ENCODE measurements around the gene SMC6.
A peak's percentile ranks its signal among the peaks of the same experiment; 100 is the strongest.

The SMC6 gene, protein sequence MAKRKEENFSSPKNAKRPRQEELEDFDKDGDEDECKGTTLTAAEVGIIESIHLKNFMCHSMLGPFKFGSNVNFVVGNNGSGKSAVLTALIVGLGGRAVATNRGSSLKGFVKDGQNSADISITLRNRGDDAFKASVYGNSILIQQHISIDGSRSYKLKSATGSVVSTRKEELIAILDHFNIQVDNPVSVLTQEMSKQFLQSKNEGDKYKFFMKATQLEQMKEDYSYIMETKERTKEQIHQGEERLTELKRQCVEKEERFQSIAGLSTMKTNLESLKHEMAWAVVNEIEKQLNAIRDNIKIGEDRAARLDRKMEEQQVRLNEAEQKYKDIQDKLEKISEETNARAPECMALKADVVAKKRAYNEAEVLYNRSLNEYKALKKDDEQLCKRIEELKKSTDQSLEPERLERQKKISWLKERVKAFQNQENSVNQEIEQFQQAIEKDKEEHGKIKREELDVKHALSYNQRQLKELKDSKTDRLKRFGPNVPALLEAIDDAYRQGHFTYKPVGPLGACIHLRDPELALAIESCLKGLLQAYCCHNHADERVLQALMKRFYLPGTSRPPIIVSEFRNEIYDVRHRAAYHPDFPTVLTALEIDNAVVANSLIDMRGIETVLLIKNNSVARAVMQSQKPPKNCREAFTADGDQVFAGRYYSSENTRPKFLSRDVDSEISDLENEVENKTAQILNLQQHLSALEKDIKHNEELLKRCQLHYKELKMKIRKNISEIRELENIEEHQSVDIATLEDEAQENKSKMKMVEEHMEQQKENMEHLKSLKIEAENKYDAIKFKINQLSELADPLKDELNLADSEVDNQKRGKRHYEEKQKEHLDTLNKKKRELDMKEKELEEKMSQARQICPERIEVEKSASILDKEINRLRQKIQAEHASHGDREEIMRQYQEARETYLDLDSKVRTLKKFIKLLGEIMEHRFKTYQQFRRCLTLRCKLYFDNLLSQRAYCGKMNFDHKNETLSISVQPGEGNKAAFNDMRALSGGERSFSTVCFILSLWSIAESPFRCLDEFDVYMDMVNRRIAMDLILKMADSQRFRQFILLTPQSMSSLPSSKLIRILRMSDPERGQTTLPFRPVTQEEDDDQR

DNA sequence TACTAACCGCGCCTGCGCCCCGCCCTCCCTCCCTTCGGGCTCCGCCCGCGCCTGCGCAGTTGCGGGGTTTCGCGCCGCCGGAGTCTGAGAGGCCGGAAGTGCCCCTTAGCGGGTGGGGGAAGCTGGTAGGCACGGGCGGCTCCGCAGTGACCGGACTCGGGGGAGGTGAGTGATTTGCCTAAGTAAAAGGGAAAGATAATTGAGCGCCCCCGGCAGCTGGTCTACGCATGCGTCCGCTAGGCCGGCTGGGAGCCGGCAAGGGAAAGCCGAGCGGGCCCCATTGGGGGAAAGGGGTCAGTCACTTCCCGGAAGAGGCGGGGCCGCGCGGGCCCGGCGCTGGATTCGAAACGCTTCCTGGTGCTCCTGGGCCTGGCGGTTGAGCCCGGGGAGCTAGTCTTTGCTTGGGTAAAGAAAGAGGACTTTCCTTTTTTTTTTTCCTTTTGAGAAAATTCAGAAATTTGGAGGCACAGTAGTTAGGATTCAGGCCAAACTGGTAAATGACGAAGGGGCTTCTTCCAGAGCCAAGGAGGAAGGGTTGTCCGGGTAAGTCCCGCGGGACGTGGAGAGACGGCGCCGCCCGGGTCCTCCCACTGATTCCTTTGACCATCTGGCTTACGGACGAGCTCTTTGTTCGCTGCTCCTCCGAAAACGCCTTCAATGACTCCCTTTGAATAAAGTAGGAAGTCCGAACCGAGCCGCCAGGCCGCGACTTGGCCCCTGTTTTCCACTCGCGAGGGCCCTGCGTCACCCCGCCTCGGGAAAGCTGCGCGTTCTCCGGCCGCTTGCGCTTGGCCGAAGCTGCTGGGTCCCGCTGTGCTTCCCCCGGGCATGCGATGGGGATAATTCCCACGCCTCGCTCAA, at the start of gene SMC6, which contains the start of gene GEN1:
SMC6 (minus strand) TSS at position 8 of the 861 bp plus-strand sequence. CDS start 7,864 bp downstream, outside the sequence.
GEN1 (plus strand) TSS at position 336 of the 861 bp plus-strand sequence. CDS start 5,806 bp downstream, outside the sequence.
- DNase-seq (ENCODE audit: low read depth, low spot score): peak; percentile 97

DNA sequence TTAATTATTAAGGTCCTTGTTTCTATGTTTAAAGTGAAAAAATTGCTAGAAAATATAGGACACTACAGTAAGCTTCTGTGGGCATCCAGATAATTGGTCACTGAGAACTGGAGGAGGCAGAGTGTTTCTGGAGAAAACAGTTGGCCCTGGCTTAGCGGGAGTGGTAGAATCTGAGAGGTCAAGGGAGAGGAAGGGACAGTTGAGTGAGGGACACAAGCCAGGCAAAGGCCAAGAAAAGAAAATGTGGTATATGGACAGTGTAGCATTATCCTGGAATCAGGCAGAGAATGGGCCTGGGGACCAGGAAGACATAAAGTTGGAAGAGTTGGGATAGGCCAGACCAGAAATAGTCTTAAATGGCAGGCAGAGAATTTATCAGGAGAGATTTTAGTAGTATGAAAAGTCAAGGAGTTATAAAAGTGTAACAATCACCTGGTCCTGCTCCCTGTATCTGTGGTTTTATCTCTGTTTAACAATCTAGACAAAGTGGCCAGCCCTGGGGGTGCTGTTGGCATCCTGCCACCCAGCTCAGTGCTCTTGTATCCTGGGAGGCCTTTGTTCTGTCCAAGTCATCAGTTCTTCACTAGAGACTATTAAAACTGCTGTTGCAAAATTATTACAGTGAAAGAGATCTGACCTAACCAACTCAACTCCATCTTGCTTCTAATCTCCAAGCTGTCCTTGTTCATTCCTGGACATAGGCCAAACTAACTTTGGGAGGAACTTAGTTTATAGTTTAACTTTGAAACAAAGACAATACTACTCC, 47.3 kb upstream of the SMC6 start:
- DNase-seq (ENCODE audit: low read depth, low spot score): no peak

- no peak for DNase-seq (ENCODE audit: low read depth, low spot score)
Observed at GRCh38 chr2:17800219-17800618, 46.6 kb upstream of the SMC6 start.

- no peak for DNase-seq (ENCODE audit: low read depth, low spot score)
Observed at GRCh38 chr2:17799301-17800120, 45.9 kb upstream of the SMC6 start.

- DNase-seq (ENCODE audit: low read depth, low spot score): no peak
Observed at GRCh38 chr2:17798338-17798737, 44.7 kb upstream of the SMC6 start.

GRCh38 chr2:17795309-17795708, 41.7 kb upstream of the SMC6 start:
- no peak for DNase-seq (ENCODE audit: low read depth, low spot score)

DNA sequence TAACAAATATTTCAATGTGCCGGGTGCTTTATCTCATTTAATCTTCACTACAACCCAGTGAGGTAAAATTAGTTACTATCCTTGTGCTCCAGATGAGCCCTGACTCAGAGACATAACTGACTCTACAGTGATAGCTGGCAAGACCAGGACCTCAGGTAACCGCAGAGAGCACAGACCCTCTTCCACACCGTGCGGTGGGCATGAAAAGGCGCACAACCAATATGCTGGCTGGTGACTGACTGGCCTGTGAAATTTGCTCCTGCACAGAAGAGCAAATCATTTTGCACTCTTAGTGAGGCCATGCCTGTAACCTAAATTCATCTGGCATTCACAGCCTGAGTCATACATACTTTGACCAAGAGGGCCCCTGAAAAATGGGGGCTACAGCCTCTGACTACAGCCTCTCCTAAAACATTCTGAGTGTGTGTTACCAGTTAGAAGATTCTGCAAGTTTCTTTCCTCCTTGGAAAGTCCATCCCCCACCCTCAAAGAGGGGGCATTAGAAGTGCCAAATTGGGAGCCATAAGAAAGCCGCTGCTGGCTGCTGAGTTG, 40.3 kb upstream of the SMC6 start:
- DNase-seq (ENCODE audit: low read depth, low spot score): no peak

DNA sequence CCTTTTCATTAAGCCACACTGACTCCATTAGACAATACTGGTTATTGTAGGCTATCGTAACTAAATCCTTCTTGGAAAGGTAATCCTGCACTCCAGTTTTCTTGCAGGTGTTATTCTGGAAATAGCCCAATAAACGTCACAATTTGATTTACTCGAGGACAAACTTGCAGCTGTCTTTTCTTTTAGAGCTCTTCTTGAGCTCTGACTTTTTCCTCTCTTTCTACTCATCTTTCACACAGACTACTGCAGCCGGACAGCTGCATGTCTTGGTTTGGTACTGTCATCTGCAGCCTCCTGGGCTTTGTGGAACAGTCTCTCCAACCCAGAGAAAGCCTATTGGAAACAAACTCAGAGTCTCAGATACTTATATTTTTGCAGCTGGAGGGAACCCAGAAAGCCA, 39.7 kb upstream of the SMC6 start:
- no peak for DNase-seq (ENCODE audit: low read depth, low spot score)

- no peak for DNase-seq (ENCODE audit: low read depth, low spot score)
Observed at GRCh38 chr2:17792515-17792914, 38.9 kb upstream of the SMC6 start.

DNA sequence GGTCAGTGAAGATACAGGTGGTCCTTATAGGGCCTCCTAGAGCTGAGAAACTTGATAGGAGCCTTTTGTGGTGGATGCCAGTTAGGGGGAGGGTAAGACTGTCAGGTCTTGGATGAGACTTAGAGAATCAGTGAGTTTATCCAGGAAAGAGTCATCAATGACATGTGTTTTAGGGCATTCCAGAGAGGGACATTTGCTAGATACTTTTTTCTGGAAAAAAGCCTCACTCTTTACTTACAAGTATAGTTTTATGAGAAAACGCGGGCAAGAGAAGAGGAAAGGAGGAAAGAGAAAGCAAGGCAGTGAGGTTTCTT, 38.2 kb upstream of the SMC6 start:
- DNase-seq (ENCODE audit: low read depth, low spot score): no peak

- no peak for DNase-seq (ENCODE audit: low read depth, low spot score)
Observed at GRCh38 chr2:17791121-17791816, 37.7 kb upstream of the SMC6 start.

DNA sequence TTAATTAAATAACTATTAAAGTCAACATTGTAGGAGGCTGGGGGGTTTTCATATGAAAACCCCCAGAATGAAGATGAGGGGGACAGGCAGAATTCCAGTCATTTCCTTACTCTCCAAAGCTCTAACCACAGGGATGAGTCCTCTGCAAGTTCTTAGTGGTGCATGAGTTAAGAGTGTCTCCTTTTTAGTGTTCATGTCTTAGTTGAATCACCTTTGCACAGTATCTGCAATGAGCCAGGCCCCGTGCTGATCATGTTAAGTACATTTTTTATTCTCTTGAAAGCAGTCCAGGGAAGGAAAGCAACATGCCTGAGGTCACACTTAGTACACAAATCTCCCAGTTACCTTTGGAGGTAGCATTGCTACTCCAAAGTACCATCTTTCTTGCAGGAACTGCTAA, 36.9 kb upstream of the SMC6 start:
- no peak for DNase-seq (ENCODE audit: low read depth, low spot score)

GRCh38 chr2:17788773-17789172, 35.2 kb upstream of the SMC6 start:
- DNase-seq (ENCODE audit: low read depth, low spot score): no peak

GRCh38 chr2:17786727-17787126, 33.1 kb upstream of the SMC6 start:
- DNase-seq (ENCODE audit: low read depth, low spot score): no peak

DNA sequence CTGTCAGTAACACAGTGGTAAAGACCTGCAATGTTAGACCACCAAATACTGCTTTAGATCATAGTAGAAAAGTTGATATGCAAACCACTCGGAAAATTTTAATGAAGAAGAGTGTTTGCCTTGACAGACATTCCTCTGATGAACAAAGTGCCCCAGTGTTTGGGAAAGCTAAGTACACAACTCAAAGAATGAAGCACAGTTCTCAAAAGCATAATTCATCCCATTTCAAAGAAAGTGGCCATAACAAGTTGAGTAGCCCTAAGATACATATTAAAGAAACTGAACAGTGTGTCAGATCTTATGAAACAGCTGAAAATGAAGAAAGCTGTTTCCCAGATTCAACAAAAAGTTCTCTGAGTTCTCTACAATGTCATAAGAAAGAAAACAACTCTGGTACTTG, 27.9 kb upstream of the SMC6 start:
- DNase-seq (ENCODE audit: low read depth, low spot score): no peak

DNA sequence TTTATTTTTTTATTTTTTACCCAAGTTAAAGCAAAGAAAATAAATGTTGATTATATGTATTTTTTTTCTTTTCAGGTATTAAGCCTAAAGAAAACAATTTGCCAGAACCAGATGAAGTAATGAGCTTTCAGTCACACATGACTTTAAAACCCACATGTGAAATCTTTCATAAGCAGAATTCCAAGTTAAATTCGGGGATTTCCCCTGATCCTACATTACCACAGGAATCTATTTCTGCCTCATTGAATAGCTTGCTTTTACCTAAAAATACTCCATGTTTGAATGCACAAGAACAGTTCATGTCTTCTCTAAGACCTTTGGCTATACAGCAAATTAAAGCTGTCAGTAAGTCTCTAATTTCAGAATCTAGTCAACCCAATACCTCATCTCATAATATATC, 26.9 kb upstream of the SMC6 start:
- DNase-seq (ENCODE audit: low read depth, low spot score): no peak

DNA sequence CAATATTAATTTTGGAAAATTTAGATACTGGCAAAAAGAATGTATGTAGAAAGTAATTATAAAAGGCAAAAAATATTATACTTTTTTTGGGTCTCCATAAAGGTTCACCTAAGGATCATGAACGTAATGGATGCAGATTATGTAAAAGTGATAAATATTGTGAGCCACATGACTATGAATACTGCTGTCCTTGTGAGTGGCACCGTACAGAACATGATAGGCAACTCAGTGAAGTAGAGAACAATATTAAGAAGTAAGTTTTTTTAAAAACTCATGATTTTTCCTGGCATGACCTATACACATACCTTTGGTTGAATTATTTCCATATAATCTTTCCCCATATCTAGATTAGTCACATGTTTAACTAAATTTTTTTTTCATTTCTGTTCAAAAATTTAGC, 18.9 kb upstream of the SMC6 start:
- no peak for DNase-seq (ENCODE audit: low read depth, low spot score)

- no peak for DNase-seq (ENCODE audit: low read depth, low spot score)
Observed at GRCh38 chr2:17771956-17772355, 18.3 kb upstream of the SMC6 start.

DNA sequence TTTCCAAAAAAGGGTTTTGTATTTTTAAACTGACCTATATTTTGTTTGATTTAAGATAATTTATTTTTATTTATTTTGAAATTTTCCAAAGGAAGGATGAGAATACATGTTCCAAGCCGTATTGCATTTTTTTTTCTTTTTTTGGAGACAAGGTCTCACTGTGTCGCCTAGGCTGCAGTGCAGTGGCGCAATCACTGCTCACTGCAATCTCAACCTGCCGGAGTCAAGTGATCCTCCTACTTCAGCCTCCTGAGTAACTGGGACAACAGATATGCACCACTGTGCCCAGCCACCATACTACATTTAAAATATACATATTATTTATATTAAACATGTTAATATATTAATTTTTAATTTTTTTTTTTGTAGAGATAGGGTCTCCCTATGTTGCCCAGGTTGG, 15.3 kb upstream of the SMC6 start:
- DNase-seq (ENCODE audit: low read depth, low spot score): no peak
